ENCODE measurements around the gene ASCC3.

- TF ChIP-seq CTCF (IDR thresholded peaks at IDR 0.05 in 4 of 5, conservative IDR thresholded peaks at IDR 0.05 in 1 of 5) = peak in 1 of 5 experiments; percentile 16
- no peak for TF ChIP-seq POLR2A (IDR thresholded peaks at IDR 0.05)
Measured at GRCh38 chr6:100460650-100461204, 420.4 kb downstream of the ASCC3 start.

All from gastrocnemius medialis (tissue), 4 donors.